Fibroblast of villous mesenchyme (primary cell): ENCODE results near the gene SKIDA1. TPM values are rescaled to one million over a fixed set of nuclear protein-coding genes. Genes with fewer than 3 reads are reported as not detected.

ENCODE experiments used
- DNase-seq: peaks from one replicate; pipeline ENCODE4 v3.0.0-alpha.2; 2010; ENCODE audit warnings: low read depth
- H3K4me3 ChIP-seq: 2 replicates; pipeline ENCODE4 v1.5.1; 2011; ENCODE audit warnings: low read depth, mild to moderate bottlenecking, low read length
- small RNA-seq: library from RNA; depleted of rRNA; stranded (forward); fragments of <200 nt; gene quantifications from one replicate; pipeline ENCODE3, GENCODE V24; 2012
- total RNA-seq: library from RNA; depleted of rRNA; stranded (reverse); fragments of >200 nt; gene quantifications from 2 replicates; pipeline ENCODE4 v1.2.3, GENCODE V29; 2012
- TF ChIP-seq, protein P1 (sequence below): IDR thresholded peaks from 2 replicates; pipeline ENCODE4 v1.5.1; 2012; ENCODE audit warnings: low read depth, mild to moderate bottlenecking, low read length; ENCODE audit not compliant: insufficient read depth

Gene SKIDA1
- total RNA-seq, 1 donor: 0.43 TPM

DNA sequence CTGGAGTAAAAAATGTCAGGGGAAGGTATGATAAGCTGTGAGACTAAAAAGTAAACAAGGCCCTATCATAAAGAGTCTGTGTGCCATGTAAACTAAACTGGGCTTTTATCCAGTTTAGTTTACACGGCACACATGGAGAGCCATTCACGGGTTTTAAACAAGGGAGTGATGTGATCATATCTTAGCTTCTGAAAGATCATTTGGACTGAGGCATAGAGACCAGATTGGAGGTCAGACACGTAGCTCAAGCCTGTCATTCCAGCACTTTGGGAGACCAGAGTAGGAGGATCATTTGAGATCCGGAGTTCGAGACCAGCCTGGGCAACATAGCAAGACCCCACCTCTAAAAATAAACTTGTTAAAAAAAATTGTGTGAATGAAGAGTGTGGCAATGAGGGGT, 50.1 kb downstream of the SKIDA1 start:
- TF ChIP-seq, protein P1, sequence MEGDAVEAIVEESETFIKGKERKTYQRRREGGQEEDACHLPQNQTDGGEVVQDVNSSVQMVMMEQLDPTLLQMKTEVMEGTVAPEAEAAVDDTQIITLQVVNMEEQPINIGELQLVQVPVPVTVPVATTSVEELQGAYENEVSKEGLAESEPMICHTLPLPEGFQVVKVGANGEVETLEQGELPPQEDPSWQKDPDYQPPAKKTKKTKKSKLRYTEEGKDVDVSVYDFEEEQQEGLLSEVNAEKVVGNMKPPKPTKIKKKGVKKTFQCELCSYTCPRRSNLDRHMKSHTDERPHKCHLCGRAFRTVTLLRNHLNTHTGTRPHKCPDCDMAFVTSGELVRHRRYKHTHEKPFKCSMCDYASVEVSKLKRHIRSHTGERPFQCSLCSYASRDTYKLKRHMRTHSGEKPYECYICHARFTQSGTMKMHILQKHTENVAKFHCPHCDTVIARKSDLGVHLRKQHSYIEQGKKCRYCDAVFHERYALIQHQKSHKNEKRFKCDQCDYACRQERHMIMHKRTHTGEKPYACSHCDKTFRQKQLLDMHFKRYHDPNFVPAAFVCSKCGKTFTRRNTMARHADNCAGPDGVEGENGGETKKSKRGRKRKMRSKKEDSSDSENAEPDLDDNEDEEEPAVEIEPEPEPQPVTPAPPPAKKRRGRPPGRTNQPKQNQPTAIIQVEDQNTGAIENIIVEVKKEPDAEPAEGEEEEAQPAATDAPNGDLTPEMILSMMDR: no peak
- no peak for DNase-seq
- H3K4me3 ChIP-seq: no peak overlapping the region

DNA sequence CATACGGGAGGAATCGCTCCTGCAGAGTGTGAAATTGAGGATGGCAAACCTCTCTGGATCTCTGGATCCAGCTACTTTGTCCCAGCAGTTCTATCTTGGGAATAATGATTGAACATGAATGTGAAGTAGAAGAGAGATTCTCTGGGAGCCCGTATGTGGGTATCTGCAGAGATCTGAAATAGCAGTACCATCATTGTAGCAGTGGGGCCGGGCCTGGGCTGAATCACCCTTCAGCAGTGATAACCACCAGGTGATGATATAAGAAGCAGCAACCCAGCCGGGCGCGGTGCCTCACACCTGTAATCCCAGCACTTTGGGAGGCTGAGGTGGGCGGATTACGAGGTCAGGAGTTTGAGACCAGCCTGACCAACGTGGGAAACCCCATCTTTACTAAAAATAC, 51.9 kb downstream of the SKIDA1 start:
- TF ChIP-seq, protein P1: no peak
- no peak for DNase-seq
- H3K4me3 ChIP-seq: no peak overlapping the region

DNA sequence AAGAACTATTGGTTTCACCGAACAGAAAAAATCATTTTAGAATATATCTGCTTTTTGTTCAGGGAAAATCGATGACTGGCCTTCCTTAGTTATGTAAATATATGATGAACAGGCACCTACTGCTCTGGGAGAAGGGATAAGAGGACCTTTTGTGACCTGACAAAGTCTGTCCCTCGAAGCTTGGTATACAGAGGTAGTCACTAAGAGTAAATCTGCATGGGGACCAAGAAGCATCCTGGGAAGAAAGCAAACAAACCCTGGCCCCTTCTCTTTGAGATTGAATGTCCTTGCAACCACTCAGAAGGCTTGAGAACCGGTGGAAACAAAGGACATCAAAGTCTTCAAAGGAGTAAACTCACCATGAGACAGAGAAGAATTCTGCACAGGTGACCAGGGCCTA, 52.3 kb downstream of the SKIDA1 start:
- no peak overlapping the region for H3K4me3 ChIP-seq
- no peak for DNase-seq
- TF ChIP-seq, protein P1: no peak

DNA sequence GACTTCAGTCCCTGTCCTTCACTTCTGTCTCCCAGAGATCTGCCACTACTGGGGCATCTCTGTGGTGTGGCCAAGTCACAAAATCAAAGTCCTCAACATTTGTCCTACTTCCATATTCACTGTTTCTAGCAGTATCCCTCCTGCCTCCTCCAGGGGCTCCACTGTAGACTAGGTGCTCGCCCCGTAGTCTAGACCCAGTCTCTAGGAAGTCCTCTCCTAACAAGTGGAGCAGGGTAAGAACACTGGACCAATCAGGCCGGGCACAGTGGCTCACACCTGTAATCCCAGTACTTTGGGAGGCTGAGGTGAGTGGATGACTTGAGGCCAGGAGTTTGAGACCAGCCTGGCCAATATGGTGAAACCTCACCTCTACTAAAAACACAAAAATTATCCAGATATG, 57.4 kb downstream of the SKIDA1 start:
- TF ChIP-seq, protein P1: no peak
- DNase-seq: no peak
- no peak overlapping the region for H3K4me3 ChIP-seq

DNA sequence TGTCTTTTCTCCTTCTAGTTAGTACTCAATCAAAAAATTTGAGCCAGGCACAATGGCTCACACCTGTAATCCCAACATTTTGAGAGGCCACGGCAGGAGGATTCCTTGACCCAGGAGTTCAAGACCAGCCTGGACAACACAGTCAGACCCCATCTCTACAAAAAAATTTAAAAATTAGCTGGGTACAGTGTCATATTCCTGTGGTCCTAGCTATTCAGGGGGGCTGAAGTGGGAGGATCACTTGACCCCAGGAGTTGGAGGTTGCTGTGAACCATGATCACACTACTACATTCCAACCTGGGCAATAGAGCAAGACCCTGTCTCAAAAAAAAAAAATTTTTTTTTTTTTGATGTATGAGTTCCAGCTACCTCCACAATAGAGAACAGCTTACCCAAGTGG, 57.8 kb downstream of the SKIDA1 start:
- TF ChIP-seq, protein P1: no peak
- DNase-seq: no peak

DNA sequence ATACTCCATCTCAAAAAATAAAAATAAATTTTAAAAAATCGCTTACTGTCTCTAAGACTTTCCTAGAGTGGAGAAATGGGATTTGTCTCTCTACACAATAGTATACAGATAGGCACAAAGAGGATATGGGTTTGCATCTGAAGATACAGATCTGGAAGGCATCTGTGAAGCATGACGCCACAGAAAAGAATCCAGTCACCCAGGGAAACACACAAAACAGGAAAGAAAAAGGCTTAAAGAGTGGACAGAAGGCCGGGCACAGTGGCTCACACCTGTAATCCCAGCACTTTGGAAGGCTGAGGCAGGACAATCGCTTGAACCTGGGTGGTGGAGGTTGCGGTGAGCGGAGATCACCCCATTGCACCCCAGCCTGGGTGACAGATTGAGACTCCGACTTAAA, 61.3 kb downstream of the SKIDA1 start:
- DNase-seq: no peak
- TF ChIP-seq, protein P1: no peak
- no peak overlapping the region for H3K4me3 ChIP-seq

More for the DNA sequence above, 57.8 kb downstream of the SKIDA1 start:
- no peak overlapping the region for H3K4me3 ChIP-seq

Small RNA genes lying within 50 kb of the gene (small RNA-seq; reads per million reads assigned to genes)
- gene MIR1915 (not detected), gene RF00019 (not detected), gene RNU6-306P (not detected)

Other genes with a start within 250 kb of the SKIDA1 start
- gene MLLT10, start 8.6 kb upstream of the SKIDA1 start, total RNA-seq: 46.4 and 50.5 TPM in 2 replicates